ENCODE measurements around the gene ITPKC.
A peak's percentile ranks its signal among the peaks of the same experiment; 100 is the strongest.

ITPKC gene

GRCh38 chr19:40716482-40717324, at the start of gene ITPKC, which contains the start of gene COQ8B:
Gene ITPKC, plus strand, starts transcription at chr19:40717112. Its CDS starts 24 bp downstream, at chr19:40717136.
Gene COQ8B, minus strand, starts transcription at chr19:40716886. Its CDS starts 2,254 bp downstream, at chr19:40714632.
- DNase-seq, result peak; percentile 95 to 100

- DNase-seq, result no peak
Measured at GRCh38 chr19:40667602-40668001, 49.3 kb upstream of the ITPKC start.

GRCh38 chr19:40668991-40669614, 47.8 kb upstream of the ITPKC start:
- DNase-seq, result no peak

DNA sequence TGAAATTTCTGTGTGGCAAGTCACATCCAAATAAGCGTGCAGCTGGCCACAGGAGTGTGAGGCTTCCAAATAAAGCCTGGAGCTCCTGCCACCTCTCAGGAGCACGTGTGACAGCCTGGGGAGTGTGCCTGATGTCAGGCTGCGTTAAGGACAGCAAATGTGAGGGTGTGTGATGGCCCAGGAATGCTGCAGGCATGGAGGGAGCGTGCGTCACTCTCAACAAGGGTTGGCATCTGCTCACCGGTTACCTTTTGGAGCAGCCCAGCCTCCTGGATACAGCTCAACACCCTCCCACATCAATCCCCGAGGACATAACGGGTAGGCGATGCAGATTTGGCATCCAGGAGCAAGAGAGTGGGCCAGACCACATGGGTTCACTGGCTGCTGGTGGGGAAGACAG, 45.5 kb upstream of the ITPKC start:
- DNase-seq, result no peak

DNA sequence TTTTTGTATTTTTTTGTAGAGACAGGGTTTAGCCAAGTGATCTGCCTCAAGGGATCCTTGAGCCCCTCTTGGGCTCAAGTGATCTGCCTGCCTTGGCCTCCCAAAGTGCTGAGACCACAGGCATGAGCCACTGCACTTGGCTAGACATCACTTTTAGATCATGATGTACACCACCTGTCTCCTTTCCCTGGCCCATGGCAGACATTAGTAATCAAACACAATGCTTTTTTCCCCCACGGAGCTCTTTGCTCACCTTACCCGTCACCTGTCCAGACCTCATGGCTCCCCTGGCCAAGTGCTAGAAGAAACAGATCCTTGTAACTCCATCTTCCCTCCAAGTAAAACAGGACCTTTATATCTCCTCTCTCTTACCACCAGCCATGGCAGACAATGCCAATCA, 44.9 kb upstream of the ITPKC start:
- DNase-seq, result no peak

GRCh38 chr19:40672573-40673299, 44.2 kb upstream of the ITPKC start:
- DNase-seq, result no peak

DNA sequence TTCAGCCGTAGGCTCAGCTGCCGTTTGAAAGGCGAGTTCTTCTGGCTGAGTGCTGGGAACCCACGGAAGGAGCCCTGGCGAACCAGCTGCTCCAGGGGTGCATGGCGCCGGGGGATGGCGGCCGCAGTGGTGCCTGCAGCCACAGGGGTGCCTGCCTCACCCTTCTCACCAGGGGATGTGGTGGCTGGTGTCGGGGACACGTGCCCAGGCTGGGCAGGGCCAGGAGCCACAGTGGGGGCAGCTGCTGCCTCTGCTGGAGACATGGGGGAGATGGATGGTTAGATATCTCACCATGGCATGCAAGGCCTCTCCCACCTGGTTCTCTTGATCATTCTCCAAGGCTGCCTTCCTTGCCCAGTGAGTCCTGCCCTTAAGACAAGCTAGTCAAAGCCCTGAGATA, 43.5 kb upstream of the ITPKC start:
- DNase-seq, result no peak

- DNase-seq, result no peak
Measured at GRCh38 chr19:40674291-40674690, 42.6 kb upstream of the ITPKC start.

GRCh38 chr19:40677156-40677555, 39.8 kb upstream of the ITPKC start:
- DNase-seq, result no peak

DNA sequence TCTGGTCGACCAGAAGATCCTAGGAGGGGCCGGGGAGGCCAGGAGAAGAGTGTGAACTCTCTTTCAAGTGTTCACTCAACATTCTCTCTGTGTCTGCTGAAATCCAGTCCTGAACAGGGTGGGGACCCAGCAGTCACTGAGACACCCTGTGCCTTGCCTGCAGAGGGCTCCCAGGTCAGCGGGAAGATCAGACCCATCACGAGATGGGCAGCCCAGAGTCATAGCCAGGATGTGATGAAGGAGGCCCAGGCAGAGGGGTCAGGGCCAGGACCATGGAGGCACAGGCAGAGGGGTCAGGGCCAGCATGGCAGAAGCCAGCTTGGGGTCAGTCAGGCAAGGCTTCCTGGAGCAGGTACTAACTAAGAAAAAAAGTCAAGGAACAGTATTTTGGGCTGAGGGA, 35.9 kb upstream of the ITPKC start:
- DNase-seq, result no peak

GRCh38 chr19:40682431-40682964, 34.4 kb upstream of the ITPKC start:
- peak; percentile 29 to 66 for DNase-seq

GRCh38 chr19:40683437-40683836, 33.5 kb upstream of the ITPKC start:
- DNase-seq, result no peak

- no peak for DNase-seq
Measured at GRCh38 chr19:40684280-40684679, 32.6 kb upstream of the ITPKC start.

GRCh38 chr19:40685016-40685526, 31.8 kb upstream of the ITPKC start:
- DNase-seq, result no peak

DNA sequence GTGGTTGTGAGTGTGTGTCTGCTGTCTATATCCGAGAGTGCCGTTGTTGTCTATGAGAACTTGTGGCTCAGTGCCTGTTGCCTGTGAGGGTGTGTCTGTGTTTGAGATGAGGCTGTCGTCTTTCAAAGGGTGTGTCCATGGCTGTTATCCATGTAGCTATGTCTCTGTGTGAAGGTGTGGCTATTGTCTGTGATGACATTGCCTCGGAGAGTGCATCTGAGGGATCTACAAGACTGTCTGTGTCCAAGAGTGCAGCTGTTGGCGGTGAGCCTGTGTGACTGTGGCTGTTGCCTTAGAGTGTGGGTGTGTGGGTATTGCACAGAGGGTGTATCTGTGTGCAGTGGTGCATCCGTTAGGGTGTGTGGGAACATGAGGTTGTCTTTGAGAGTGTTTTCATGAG, 31.3 kb upstream of the ITPKC start:
- no peak for DNase-seq

DNA sequence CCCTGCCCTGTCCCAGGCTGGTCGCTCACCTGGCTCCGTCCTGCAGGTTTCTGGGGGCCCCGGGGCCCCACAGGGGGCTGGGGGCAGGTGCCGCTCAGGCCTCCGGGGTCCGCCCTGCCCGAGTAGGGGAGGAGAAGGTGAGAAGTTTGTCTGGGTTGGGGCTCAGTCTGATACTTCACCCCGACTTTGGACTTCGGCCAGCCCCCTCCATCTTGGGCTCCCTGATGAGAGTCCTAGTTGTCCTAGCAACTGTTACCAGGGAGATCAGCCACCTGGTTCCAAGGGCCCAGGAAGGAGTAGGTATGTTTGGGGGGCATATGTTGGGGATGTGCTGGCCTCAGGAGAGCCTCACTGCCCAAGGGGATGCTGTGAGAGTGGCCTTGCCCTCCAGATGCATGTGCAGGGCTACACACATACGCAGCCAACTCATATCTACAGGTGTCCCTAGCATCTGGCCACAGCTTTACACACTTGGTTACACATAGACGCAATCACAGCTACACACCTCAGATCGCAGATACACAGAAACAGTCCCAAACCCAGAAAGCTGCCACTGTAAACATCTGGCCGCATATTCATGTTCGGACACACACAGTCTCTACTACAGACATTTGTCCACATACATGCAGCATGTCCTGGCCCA, 29.9 kb upstream of the ITPKC start:
- no peak for DNase-seq

- no peak for DNase-seq
Measured at GRCh38 chr19:40687525-40688016, 29.3 kb upstream of the ITPKC start.

DNA sequence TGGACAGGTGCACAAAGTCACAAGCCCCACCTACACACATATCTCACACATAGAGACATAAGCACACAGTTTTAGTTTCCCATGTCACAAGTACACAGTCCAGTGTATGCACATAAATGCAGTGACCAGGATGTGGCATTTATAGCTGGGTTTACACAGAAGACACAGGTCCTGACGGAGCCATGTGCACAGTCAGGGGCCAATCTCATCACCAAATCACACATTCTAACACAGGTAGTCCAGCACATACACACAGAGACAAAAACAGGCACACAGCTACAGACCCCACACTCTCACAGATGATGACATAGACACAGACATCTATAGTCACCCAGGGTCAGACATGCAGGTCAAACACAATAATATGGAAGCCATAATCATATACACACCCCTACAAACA, 28.6 kb upstream of the ITPKC start:
- no peak for DNase-seq

DNA sequence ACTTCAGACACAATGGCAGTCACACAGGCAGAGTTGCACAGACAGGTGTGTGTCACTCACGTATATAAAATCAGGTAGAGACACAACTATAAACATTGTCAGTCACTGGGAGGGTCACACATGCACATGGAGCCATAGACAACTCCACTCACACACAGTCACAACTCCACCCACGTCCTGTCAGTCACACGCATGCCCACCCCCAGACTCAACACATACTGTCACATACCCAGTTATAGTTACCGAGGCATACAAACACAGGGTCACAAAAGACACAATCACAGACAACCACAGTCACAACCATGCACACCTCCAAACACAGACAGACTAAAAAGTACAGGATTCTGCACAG, 27.9 kb upstream of the ITPKC start:
- DNase-seq, result no peak

DNA sequence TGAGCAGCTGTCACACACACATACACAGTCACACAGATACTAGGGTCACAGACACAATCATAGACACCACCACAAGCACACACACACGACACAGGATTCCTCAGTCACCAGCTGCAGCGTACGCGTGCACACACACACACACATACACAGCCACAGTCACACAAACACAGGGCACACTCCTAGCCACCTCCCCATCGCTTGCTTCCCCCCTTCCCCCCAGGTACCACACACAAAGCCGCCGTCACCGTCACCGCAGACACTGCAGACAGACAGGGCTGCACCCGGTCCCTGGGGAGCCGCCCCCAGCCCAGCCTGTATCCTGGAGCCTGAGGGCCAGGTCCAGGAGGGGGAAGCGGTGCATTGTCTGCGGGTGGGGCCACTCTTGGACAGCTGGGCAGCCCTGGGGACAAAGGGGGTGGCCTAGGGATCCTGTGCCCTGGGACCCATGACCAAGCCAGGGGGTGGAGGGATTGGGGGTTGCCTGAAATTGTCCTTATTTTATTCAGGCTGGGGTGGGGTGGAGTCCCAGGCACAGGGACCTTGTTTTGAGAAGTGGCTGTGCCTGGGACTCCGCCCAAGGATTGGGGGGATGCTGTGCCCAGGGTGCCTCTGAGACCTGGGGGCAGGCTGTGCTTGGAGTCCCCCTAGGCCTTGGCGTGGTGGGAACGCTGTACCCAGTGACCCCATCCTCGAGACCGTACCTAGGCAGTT, 27.4 kb upstream of the ITPKC start:
- peak in 1 of 2 experiments; percentile 65 for DNase-seq

GRCh38 chr19:40690050-40690692, 26.7 kb upstream of the ITPKC start, which contains the start of gene NUMBL:
Gene NUMBL, minus strand, starts transcription at chr19:40690651. Its CDS starts 168 bp downstream, at chr19:40690483.
- DNase-seq, result no peak

All from NCI-H526 (cell line).